Hepatocyte (in vitro differentiated cells): Measurements from ENCODE around the gene SPDYA.

Experiments
- EZH2 ChIP-seq: fragments of 200-600 bp; sonication (generic); IDR thresholded peaks from 2 replicates; pipeline ENCODE4 v1.6.1; 2016; ENCODE audit warnings: antibody characterized with exemption, mild to moderate bottlenecking, borderline replicate concordance
- EZH2phosphoT487 ChIP-seq: fragments of 200-600 bp; sonication (generic); IDR thresholded peaks from one replicate; pipeline ENCODE4 v1.6.1; 2018; ENCODE audit warnings: antibody characterized with exemption, mild to moderate bottlenecking, low read depth, moderate library complexity; ENCODE audit not compliant: unreplicated experiment, severe bottlenecking
- TF ChIP-seq, protein P1 (sequence below): fragments of 200-600 bp; sonication (generic); IDR thresholded peaks from 2 replicates; pipeline ENCODE4 v1.5.1; 2016; ENCODE audit warnings: antibody characterized with exemption, mild to moderate bottlenecking; ENCODE audit not compliant: poor library complexity

GRCh38 chr2:28896906-28897305, 86.3 kb downstream of the SPDYA start:
- TF ChIP-seq, protein P1, sequence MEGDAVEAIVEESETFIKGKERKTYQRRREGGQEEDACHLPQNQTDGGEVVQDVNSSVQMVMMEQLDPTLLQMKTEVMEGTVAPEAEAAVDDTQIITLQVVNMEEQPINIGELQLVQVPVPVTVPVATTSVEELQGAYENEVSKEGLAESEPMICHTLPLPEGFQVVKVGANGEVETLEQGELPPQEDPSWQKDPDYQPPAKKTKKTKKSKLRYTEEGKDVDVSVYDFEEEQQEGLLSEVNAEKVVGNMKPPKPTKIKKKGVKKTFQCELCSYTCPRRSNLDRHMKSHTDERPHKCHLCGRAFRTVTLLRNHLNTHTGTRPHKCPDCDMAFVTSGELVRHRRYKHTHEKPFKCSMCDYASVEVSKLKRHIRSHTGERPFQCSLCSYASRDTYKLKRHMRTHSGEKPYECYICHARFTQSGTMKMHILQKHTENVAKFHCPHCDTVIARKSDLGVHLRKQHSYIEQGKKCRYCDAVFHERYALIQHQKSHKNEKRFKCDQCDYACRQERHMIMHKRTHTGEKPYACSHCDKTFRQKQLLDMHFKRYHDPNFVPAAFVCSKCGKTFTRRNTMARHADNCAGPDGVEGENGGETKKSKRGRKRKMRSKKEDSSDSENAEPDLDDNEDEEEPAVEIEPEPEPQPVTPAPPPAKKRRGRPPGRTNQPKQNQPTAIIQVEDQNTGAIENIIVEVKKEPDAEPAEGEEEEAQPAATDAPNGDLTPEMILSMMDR, result no peak
- TF ChIP-seq EZH2 (no peak), EZH2phosphoT487 (no peak)
